ENCODE results near the gene SRD5A1.
"Not testable (repeated sequence)": the region's sequence is repeated elsewhere in the genome, so short reads cannot be mapped to it uniquely, and the experiment has no call there.

SRD5A1 gene

DNA sequence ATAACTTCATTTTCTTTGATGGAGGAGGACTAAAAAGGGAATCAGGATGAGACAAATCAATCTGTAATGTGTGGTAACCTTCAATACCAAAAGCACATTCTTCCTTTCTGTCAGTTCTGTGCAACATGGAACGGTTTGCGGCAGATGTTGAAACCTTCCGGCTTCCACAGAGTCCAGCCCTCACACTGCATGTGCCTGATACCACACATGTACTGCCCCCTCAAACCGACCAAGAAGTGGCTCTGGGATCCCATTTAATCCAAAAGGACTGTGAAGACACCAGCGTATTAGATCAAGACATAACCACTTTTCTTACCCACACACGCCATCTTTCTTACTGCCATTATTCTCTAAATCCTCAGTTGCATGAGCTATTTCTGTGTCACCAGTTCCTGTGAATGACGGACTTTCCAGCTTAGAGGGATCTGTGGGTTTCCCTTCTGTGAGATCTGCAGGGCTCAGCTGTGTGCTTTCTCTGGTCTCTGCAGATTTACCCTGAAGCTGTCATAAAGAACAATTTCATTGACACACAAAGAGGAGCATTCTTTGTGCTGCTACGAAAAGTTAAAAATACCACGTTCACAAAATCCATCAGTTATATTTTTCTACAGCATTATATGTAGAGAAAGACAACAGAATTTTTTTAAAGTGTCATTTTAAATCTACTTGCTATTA is 26.2 kb upstream of the SRD5A1 start:
- DNase-seq = no peak

DNA sequence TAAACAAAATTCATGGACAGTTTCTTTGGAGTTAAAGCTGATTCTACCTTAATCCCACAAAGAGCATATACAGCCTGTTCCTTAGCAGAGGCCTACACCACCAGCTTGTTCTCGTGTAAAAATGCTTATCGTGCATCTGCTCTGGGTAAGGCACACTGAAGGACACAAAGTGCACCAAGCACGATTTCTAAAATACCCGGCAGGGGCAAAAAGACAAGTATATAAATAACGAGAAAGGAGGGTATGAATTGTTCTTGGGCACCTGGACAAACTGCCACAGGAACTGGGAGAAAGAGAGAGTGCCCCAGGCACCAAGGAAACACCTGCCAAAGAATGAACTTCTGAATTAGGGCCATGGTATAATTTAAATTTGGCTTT is 25.7 kb upstream of the SRD5A1 start:
- DNase-seq = no peak

DNA sequence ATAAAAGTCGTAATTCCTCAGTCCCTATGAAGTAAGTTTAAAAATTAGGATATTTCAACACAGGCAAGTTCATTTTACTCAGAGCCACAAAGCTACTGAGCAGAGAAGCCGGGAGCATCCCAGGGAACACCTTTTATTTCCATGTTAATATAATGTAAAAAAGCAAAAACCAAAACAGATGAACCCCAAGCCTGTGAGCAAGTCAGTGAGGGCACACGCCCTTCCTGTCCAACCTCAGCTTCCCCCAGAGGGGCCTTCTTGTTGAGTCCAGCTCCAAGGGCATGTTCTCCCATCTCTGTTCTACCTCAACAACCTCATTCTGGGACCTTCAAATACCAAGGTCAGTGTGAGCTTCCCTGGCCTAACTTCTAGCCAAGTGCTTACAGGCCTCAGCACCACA is 25.2 kb upstream of the SRD5A1 start:
- DNase-seq = no peak

DNA sequence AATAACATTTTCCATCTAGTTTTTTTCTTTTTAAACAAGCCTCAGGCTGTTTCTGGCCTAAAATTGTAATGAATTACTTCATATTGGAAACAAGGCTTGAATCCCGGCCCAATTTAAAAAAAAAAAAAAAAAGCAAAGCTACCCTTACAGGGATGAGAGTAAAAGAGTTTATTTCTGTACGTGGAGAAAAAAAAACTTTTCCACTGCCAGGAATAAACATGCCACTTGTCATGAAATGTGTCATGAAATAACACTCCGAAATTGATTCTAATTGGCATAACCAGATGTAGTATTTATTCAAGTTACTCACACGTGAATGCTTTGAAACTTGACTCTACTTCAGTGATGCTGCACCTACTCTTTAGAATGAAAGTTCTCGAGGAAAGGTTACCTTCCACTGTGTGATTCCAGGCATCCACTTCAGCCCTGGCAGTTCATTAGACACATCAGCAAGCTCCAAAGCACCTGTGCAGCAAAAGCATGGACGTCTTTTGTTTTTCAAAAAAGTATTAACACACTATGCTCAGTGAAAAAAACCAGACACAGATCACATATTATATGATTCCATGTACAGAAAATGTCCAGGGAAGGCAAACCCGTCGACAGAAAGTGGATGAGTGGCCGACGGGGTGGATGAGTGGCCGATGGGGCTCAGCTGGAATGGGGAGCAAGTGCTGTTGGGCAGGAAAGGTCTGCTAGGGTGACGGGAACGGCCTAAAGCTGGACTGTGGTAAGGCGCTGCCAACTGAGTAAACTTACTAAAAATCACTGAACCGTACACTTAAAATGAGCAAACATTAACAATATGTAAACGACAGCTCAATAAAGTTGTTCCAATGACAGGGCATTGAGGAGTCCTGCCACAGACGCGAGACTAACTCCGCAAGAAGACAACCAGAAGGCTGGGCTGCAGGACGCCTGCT is 21.6 kb upstream of the SRD5A1 start:
- no peak for DNase-seq

DNA sequence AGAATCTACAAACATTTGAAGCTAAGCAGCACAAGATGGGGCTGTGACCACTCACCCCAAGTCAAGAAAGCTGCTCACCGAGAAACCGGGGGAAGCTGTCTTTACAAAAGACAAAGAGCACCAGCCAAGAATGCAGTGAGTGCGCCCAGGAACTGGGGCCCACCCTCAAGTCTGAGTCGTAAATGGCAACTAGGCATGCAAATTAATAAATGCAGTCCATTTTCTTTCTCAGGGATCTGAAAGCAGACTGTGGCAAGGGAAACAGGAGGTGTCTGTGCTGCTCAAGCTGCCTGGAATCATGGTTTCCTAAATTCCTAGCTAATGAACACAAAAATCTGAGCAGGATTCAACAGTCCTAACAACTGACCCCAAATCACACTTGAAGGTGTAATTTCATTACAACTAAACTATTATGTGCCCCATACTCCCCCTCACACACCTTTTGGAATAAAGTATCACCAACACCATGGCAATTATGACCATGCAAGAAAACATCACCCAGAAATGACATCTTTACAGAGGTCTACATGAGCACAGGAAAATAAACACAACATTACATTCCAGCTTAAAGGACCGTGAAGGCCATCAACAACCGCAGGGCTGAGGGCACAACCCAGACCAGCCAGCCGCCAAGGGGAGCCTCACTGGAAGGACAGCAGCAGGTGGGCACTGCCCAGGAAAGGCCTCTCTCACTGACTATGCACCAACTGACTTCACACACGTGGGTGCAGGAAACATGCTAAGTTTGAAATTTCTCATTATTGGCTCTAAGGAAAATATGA is 18.0 kb upstream of the SRD5A1 start:
- DNase-seq = no peak

DNA sequence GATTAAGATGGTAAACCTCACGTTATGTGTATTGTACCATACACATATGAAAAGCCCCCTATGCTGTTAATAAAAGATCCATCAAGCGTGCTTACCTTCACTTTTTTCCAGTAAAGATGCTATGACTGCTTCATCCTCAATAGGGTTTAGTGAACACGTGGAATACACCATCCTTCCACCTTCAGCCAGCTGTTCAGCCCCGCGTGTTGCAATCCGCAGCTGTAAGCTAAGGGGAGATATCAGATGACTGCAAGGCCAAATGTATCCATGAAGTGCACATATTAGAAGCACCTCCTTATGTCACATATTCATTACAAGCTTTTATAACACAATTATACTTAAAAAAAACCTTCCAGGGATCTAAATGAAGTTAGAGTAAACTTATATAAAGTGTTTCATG is 16.6 kb upstream of the SRD5A1 start:
- no peak for DNase-seq

DNA sequence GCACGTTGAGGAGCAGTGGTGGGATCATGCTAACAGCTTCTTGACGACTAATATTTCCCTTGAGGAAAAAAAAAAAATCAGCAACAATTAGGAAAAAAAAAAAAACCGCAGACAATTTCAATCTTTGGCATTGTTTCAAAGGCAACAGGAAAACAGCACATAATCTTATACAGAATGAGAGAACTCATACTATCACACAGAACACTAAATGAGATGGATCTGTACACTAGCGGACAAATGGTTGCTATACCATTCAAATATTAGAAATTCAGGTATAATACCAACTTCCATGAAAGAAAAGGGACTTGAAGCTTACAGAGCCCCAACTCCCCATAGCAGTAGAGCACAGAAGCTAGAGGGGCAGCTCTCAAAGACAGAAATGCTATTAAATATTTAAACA is 10.0 kb upstream of the SRD5A1 start:
- DNase-seq = no peak

DNA sequence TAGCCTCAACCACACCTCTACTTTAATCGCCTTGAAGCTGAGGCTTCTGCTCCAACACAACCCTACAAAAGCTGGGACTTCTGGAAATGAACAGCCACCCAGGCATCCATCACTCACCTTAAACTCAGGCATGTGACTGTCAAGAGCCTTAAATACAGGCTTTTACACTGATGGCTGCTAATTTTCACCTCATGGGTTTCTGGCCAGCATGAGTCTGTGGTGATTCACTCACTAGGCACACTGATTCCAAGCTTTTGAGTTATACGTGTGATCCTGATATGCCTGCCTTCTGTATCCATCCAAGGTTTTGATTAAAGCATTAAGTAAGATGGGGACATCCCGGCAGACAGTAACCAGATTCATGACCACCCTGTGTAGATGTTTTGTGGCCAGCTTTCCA is 9.3 kb upstream of the SRD5A1 start:
- no peak for DNase-seq

DNA sequence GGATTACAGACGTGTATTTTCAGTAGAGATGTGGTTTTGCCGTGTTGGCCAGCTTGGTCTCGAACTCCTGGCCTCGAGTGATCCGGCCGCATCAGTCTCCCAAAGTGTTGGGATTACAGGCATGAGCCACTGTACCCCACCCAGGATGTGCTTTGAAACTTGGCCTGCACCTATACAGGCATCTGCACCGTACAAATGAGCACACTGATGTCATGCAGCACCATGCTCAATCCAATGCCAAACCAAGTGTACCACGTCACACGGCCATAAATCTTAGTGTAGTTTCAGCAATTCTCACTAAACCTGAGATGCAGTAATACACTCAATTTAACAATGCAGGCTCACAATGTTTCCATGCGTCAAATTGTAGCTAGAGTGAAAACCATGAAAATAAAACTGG is 6.7 kb upstream of the SRD5A1 start:
- DNase-seq = no peak

DNA sequence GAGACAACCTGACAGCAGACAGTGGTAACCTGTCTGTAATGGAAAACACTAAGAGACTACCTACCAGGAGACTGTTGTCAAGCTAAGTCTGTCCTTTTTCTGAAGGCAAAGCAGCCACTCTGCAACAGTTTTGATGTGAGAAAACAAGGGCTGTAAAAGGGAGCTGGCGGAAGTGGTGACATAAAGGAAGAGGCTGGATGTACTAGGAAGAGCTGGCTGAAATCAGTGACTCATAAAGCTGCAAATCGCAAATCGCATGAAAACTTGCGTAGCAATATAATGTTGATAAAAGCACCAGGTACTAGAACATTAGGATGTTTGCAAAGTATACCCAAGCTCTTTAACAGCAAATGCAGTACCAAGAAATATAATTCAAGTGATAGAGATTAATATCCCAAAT is 1.8 kb upstream of the SRD5A1 start:
- no peak for DNase-seq

DNA sequence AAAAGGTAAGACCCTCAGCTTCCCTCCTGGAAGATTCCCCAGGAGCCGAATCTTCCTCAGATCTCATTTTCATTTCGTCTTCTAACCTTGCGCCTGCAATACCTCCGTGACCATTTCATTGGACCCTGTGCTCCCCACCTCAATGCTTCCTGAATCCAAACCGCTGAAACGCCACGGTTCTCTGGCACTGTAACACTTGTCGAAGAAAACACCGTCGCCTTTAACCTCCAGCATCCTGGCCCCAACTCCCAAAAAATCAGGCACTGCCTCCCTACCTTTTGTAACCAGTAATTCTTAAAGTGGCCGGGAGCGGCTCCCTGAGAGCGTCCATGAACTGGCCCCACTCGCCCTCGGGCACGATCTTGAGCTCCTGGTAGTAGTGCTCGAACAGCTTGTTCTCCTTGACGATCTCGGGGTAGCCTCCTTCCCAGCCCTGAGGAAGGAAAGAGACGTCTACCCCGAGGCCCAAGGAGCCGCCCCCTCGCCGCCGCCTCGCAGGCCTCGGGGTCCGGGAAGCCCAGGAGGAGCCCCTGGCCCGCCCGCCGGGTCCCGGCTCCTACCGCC is 834 bp upstream of the SRD5A1 start:
- no peak for DNase-seq

DNA sequence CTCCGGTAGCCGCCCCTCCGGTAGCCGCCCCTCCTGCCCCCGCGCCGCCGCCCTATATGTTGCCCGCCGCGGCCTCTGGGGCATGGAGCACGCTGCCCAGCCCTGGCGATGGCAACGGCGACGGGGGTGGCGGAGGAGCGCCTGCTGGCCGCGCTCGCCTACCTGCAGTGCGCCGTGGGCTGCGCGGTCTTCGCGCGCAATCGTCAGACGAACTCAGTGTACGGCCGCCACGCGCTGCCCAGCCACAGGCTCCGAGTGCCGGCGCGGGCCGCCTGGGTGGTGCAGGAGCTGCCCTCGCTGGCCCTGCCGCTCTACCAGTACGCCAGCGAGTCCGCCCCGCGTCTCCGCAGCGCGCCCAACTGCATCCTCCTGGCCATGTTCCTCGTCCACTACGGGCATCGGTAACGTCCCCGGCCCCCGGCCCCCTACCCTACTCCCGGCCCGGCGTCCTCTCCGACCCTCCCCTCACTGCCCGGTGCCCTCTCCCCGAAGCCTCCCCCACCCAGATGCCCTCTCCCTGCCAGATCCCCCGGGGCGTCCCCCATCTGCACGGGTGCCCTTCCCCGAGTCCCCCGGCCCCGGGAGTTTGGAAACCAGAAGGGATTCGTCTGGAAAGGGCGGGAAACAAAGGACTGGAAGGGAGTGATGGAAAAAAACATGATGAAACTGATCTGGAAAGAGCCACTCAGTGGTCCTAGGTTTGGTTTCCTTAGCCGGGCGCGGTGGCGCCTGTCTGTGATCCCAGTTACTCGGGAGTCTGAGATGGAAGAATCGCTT is 417 bp downstream of the SRD5A1 start:
- no peak for DNase-seq

DNA sequence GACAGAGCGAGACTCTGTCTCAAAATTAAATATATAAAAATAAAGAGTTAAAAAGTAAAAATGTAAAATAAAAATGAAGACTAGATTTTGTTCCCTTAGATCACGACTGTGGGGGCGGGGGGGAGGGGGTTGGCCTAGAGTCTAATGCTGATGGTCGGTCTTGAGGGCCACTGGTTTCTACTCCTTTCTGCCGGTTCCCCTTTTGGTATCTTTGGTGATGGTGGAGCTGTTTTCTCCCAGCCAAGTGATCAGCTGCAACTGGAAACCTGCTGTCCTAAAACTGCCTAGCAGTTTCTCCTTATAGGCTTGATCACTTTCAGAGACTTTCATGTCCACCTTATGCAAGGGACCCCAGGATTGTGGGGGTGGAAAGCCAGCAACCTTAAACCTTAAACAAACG is 1.1 kb downstream of the SRD5A1 start:
- DNase-seq = no peak

DNA sequence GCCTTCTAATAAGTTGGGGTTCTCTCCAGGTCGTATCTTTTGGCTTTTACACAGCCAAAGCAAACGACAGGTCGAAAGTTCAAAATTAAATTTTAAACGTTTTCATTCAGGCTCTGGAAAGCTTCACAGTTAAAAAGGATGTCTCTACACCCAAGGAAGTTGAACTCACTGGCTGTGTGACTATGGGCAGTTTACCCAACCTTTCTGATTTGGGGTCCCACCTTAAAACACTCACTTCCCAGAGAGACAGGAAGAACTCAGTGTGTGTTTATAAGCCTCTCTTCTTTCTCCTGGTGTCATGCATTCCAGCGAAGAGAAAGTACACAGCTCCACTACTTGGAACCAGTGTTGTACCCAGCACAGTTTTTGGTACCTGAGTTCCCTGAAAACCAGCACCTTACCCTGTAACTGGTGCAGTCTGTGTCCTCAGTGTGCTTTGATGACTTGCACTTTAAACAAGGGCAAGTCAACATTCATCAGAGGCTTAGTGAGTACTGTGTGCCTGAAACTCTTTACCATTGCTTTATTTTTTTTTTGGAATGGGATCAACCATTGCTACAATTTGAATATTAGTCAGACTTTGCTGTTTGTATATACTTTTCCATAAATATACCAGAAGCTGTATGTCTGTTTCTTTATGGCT is 1.7 kb downstream of the SRD5A1 start:
- no peak for DNase-seq

DNA sequence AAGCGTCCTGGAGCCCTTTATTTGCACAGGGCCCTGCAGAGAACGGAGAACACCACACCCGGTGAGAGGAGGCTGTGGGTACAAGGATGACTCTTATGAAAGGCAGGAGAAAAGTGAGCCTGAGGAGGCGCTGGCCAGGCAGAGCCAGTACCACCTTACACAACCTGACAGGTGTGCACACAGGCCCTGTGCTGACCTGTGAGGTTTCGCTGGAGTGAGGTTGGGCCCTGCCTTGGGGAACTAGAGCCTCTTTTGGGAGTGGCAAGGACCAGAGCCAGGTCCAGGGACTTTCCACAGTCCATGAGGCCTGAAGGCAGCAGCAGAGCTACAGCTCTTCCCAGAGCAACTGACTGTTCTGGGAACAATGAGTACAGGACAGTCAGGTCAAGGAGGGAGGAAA is 3.1 kb downstream of the SRD5A1 start:
- no peak for DNase-seq

DNA sequence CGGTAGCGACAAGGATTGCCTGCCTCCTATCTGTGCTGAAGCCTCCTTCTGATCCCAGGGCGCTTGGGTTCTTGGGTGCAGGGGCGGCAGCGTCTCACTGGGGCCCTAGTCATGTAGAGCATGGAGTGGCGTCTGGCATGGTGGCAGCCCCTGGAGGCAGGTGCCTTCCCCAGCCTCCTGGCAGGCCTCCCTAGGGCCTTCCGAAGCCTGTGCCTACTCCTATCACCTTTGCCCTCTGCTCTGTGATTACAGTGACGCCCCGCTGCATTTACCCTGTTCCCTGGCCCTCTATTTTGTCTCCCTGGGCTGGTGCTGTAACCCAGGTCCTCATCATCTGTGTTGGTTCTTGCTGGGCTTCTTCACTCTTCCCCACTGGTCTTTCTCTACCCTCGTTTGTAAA is 3.8 kb downstream of the SRD5A1 start:
- no peak for DNase-seq

DNA sequence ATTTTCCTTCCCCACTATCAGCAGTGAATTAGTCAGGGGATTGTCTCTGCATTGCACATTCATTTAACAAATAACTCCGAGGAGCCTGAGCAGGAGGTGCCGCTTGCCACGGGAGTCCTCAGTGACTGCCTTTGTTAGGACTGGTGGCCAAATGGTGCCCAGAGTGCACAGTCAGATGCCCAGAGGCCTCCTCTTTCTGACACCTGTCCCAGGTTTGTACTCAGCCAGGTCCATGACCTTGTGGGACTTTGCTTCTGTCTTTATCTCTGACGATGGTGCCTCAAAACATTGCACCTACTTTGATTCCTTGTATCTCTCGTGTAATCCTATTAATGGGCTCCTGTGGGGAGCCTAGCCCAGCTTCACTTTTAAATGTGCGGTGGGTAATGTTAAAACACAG is 4.3 kb downstream of the SRD5A1 start:
- DNase-seq = no peak

DNA sequence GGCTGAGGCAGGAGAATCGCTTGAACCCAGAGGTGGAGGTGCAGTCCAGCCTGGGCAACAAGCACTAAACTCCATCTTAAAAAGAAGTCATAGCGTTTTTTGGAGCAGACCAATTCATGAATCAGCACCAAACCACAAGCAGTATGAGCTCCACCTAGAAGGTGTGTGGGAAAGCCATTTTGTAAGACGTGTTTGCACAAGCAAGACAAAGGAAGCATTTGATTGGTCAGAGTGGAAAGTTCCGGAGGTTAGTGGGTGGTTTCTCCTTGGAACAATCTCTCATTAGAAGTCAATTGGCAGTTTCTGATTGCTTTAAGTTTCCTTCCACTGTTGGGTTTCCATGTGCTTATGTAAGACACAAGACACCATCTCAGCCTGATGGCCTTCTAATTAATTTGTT is 5.0 kb downstream of the SRD5A1 start:
- DNase-seq = no peak

DNA sequence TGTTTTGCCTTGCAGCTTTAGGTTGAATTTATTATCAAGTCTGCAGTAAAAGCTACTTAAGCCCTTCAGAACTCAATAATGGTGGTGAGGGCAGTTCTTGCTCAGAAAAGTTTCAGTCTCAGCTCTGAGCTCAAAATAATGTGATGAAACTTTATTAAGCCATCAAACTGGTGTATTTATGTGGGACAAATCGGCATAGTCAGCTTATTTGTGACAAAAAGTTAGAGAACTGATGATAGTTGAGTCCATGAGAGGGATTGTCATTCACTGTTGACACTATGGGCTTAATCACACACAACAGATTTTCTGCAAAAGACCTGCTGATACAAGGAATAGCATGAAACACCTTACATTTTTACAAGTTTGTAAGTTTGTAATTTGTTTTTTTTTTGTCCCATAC is 9.4 kb downstream of the SRD5A1 start:
- no peak for DNase-seq

DNA sequence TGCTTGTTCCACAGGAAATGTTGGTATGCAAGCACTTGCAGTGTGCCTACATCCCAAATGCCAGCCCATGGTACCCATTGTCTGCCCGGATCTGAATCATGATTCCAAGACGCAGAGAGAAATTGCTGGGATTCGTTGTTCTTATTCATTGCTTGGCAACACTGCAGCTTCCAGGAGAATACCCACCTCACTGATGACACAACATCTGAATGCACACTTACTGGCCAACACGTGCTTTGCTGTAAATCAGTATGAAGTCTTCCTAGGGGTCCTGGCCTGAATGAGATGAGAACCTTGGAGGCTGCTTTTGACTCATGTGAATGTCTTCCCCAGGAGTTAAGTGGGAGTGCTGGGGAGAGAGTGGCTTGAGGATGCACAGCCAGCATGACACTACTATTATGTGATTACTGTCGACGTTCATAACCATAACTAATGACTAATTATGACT is 11.6 kb downstream of the SRD5A1 start:
- no peak for DNase-seq

DNA sequence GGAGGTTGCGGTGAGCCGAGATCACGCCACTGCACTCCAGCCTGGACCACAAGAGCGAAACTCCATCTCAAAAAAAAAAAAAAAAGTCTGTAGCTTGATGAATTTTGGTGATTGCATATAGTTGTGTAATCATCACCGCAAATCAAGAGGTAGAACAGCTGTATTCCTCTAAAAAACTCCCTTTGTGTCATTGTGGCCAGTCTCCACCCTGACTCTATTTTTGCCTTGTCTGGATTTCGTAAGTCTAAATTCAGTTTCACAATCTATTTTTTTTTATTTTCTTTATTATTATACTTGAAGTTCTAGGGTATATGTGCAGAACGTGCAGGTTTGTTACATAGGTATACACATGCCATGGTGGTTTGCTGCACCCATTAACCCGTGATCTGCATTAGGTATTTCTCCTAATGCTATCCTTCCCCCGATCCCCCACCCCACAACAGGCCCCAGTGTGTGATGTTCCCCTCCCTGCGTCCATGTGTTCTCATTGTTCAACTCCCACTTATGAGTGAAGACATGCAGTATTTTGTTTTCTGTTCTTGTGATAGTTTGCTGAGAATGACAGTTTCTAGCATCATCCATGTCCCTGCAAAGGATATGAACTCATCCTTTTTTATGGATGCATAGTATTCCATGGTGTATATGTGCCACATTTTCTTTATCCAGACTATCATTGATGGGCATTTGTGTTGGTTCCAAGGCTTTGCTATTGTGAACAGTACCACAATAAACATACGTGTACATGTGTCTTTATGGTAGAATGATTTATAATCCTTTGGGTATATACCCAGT is 12.5 kb downstream of the SRD5A1 start:
- not testable (repeated sequence) for DNase-seq
